Upper lobe of right lung (tissue), 1 donor: ENCODE data around the gene RNF144A. TPM values are rescaled to one million over a fixed set of nuclear protein-coding genes. Genes with fewer than 3 reads are reported as not detected.

ENCODE experiments used
- ATAC-seq: fragments of 200-7000 bp; cut with Tn5 transposase; one replicate; pipeline ENCODE4 v1.9.1; 2020; ENCODE audit warnings: mild to moderate bottlenecking, moderate library complexity
- DNase-seq: peaks from one replicate; pipeline ENCODE4 v3.0.0-alpha.2; 2020
- H3K27ac ChIP-seq: fragments of 200-600 bp; one replicate; pipeline ENCODE4 v1.8.0; 2022
- H3K27me3 ChIP-seq: fragments of 200-600 bp; one replicate; pipeline ENCODE4 v1.8.0; 2022; ENCODE audit warnings: mild to moderate bottlenecking
- H3K36me3 ChIP-seq: fragments of 200-600 bp; one replicate; pipeline ENCODE4 v1.8.0; 2022
- H3K4me1 ChIP-seq: fragments of 200-600 bp; one replicate; pipeline ENCODE4 v1.8.0; 2022
- H3K4me3 ChIP-seq: fragments of 200-600 bp; one replicate; pipeline ENCODE4 v1.8.0; 2022; ENCODE audit warnings: mild to moderate bottlenecking
- H3K9me3 ChIP-seq: fragments of 200-600 bp; one replicate; pipeline ENCODE4 v1.8.0; 2022
- intact Hi-C: fragments of 100-400 bp; cut with DNase I; formaldehyde crosslinking; loops from one replicate; pipeline ENCODE4 v1.11.0; 2022
- total RNA-seq: library from RNA; stranded (reverse); fragmentation: NEBNext Ultra II Directional; extraction: Animal tissue kit (Norgen Biotek cat#: 25700); gene quantifications from one replicate; pipeline ENCODE4 v1.2.1, GENCODE V29; 2021
- TF ChIP-seq, protein P1 (sequence below): fragments of 200-600 bp; IDR thresholded peaks from one replicate; pipeline ENCODE4 v1.8.0; 2022; ENCODE audit warnings: antibody characterized with exemption
- donor health status: DM: no; HTN: yes; CAD: no; lungs with severe emphysema.

The RNF144A gene
- total RNA-seq, 1 donor from 2014 or later: 16.0 TPM

DNA sequence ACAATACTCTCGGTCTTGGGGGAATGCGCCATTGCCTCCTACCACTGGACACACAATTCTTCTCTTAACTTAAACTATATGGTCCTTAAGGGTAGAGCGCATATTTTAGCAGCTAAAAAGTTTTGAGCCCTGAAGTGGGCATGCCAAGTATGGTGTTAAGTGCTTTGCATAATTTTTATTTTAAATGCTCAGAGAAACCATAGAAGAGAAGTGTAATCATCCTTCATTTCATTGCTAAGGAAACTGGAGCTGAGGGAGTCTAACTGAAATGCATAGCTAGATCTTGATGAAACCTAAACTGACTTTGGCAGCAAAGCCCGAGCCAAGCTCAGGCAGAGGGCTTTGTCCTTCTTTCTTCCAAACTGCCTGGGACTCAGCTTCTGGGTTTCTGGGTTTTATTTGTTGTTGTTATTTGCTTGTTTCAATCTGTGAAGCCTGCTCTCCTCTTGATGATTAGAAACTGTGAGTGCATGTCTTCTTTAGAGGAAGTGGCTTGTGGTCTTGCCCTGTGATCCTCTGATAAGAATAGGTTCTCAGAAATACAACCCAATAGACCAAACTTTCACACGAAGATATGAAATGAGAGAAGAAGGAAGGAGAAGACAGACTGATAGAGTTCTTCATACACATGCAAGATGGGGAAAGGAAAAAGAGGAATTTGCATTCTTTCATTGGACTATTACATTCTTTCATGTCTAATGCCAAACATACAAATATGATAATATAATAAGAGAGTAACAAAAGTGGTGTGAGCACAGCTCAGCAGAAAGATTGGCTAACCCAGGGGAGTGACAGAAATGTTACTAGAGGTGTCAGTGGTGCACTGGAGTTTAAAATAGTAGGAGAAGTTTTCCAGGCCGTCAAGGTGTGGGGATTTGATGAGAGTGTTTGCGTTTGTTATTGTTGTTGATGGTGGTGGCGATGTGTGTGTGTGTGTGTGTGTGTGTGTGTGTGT lies 7.5 kb upstream of the RNF144A start:
- Histone ChIP-seq H3K27ac (no peak overlapping the region), H3K4me3 (no peak overlapping the region), H3K27me3 (no peaks in the 10 kb centered on the region), H3K9me3 (no peaks in the 10 kb centered on the region), H3K4me1 (no peaks in the 10 kb centered on the region), H3K36me3 (no peaks in the 10 kb centered on the region)
- intact Hi-C loops: loop anchor here (10.0 kb wide), 1 partner anchor 115 kb away; no protein-coding TSS in a partner anchor
- TF ChIP-seq, protein P1, sequence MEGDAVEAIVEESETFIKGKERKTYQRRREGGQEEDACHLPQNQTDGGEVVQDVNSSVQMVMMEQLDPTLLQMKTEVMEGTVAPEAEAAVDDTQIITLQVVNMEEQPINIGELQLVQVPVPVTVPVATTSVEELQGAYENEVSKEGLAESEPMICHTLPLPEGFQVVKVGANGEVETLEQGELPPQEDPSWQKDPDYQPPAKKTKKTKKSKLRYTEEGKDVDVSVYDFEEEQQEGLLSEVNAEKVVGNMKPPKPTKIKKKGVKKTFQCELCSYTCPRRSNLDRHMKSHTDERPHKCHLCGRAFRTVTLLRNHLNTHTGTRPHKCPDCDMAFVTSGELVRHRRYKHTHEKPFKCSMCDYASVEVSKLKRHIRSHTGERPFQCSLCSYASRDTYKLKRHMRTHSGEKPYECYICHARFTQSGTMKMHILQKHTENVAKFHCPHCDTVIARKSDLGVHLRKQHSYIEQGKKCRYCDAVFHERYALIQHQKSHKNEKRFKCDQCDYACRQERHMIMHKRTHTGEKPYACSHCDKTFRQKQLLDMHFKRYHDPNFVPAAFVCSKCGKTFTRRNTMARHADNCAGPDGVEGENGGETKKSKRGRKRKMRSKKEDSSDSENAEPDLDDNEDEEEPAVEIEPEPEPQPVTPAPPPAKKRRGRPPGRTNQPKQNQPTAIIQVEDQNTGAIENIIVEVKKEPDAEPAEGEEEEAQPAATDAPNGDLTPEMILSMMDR: no peak
- no peak for DNase-seq
- peak; percentile 48 for ATAC-seq

DNA sequence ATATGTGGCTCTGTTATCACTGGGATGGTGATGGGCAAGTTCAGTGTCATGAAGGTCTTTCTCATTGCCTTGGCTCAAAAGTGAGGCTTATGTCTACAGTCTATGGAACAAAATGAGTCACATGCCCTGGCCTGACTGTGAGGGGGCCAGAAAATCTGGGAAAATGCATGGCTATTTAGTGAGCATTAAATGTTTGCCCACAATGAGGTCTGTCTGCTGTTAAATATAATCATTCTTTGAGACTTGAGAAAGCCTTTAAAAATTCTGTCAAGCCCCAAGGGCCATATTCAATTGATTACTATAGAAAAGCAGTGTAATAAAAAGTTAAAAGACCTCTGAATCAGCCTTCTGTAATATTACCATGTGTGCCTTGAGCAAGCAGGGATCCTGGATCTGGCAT lies 5.5 kb upstream of the RNF144A start:
- H3K27ac ChIP-seq: no peak overlapping the region
- H3K4me1 ChIP-seq: peaks cover 1% of the 10 kb centered on the region
- no peak for ATAC-seq
- H3K4me3 ChIP-seq: no peak overlapping the region
- no peaks in the 10 kb centered on the region for H3K36me3 ChIP-seq
- intact Hi-C loops: loop anchor here (10.0 kb wide), 1 partner anchor 113 kb away; no protein-coding TSS in a partner anchor
- no peaks in the 10 kb centered on the region for H3K27me3 ChIP-seq
- no peak for DNase-seq
- no peaks in the 10 kb centered on the region for H3K9me3 ChIP-seq
- TF ChIP-seq, protein P1: no peak

DNA sequence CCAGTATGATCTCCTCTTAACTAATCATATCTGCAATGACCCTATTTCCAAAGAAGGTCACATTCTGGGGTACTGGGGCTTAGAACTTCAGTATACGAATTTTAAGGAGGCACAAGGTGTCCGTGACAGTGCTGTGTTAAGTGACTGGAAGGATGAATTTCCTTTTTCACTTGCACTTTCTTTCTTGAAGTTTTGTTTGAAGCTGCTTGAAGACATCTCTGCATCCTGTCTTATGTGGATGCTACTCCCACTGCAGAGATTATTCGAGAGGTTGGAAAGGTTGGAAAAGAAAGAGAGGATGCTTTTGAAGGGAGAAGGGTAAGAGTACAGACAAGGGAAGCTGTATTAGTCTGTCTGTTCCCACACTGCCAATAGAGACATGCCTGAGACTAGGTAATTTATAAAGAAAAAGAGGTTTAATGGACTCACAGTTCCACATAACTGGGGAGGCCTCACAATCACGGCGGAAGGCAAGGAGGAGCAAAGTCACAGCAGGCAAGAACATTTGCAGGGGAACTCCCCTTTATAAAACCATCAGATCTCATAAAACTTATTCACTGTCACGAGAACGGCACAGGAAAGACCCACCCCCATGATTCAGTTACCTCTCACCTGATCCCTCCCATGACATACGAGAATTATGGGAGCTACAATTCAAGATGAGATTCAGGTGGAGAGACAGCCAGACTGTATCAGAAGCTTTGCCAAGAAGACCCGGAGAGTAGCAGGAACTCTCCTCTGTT lies 3.6 kb upstream of the RNF144A start:
- ATAC-seq (no peak), DNase-seq (no peak)
- intact Hi-C loops: loop anchor here (10.0 kb wide), 1 partner anchor 111 kb away; no protein-coding TSS in a partner anchor
- TF ChIP-seq, protein P1: no peak
- Histone ChIP-seq H3K27ac (no peak overlapping the region), H3K4me3 (no peak overlapping the region), H3K4me1 (peaks cover 4% of the 10 kb centered on the region), H3K36me3 (no peaks in the 10 kb centered on the region), H3K9me3 (no peaks in the 10 kb centered on the region), H3K27me3 (no peaks in the 10 kb centered on the region)

DNA sequence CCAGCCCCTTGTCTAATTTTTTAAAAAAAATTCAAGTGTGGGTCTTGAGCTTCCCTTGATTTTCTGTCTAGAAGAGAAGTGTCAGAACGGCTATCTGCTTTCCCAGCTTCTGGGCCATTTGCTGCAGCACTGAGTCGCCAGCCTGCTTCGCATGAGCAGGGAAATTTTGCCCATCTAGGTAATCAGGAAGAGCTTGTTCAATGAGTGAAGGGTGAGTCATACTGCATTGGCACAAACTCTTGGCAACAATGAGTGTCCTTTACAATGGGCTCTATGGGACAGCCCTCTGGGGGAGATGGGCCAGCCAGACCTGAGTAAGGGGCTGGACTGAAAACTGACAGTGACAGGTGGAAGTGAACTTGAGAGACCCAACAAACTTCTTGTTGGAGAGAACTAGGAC lies 2.4 kb upstream of the RNF144A start:
- TF ChIP-seq, protein P1: no peak
- H3K27ac ChIP-seq: no peak overlapping the region
- H3K27me3 ChIP-seq: no peaks in the 10 kb centered on the region
- no peaks in the 10 kb centered on the region for H3K36me3 ChIP-seq
- no peak overlapping the region for H3K4me3 ChIP-seq
- ATAC-seq: no peak
- no peaks in the 10 kb centered on the region for H3K9me3 ChIP-seq
- no peak for DNase-seq
- peaks cover 4% of the 10 kb centered on the region for H3K4me1 ChIP-seq
- intact Hi-C loops: loop anchor here (10.0 kb wide), 1 partner anchor 110 kb away; no protein-coding TSS in a partner anchor

DNA sequence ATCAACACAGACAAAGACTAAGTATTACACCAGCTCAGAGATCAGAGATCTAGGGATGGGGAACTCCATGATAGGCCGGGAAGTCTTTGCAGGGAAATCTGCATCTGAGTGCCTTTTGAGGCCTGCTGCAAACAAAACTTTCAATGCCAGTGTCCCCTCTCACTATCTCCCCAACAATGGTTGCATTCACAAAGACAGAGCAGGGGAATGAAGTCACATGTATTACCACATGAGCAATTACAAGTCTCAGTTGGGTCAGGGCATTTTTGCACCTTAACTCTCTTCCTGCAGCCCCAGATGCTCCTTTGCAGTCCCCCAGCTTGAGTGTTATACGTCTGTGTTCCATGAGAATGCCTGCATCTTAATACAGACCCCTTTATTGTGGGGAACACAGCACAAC lies 1.8 kb upstream of the RNF144A start:
- H3K27ac ChIP-seq: no peak overlapping the region
- H3K4me3 ChIP-seq: no peak overlapping the region
- H3K4me1 ChIP-seq: peaks cover 4% of the 10 kb centered on the region
- no peaks in the 10 kb centered on the region for H3K36me3 ChIP-seq
- H3K27me3 ChIP-seq: no peaks in the 10 kb centered on the region
- no peaks in the 10 kb centered on the region for H3K9me3 ChIP-seq
- TF ChIP-seq, protein P1: no peak
- DNase-seq (no peak), ATAC-seq (no peak)
- intact Hi-C loops: loop anchor here (10.0 kb wide), 1 partner anchor 109 kb away; no protein-coding TSS in a partner anchor
